Fibroblast of lung (primary cell): Measurements from ENCODE around the gene KIAA1217. TPM values are rescaled to one million over a fixed set of nuclear protein-coding genes. Genes with fewer than 3 reads are reported as not detected.

Source experiments
- DNase-seq, 2 donors: peaks; one replicate each; pipeline versions ENCODE4 v3.0.0 to v3.0.0-alpha.2; 2010; ENCODE audit warnings: low read depth in 2 of 2
- H2AFZ ChIP-seq: 2 replicates; pipeline ENCODE4 v1.5.1; 2012; ENCODE audit warnings: low read length, control low read depth, inconsistent platforms
- H3K27ac ChIP-seq: 2 replicates; pipeline ENCODE4 v1.5.1; 2011; ENCODE audit warnings: low read length, control low read depth; ENCODE audit not compliant: insufficient read depth
- H3K27me3 ChIP-seq: 2 replicates; pipeline ENCODE4 v1.5.1; 2011; ENCODE audit warnings: mild to moderate bottlenecking, low read length; ENCODE audit not compliant: control insufficient read depth, insufficient read depth
- H3K36me3 ChIP-seq: 2 replicates; pipeline ENCODE4 v1.5.1; 2011; ENCODE audit warnings: low read length; ENCODE audit not compliant: control insufficient read depth, insufficient read depth
- H3K4me1 ChIP-seq: 2 replicates; pipeline ENCODE4 v1.5.1; 2011; ENCODE audit warnings: low read length; ENCODE audit not compliant: control insufficient read depth, insufficient read depth; ENCODE audit errors: extremely low read depth
- H3K4me2 ChIP-seq: 2 replicates; pipeline ENCODE4 v1.5.1; 2011; ENCODE audit warnings: low read length, control low read depth; ENCODE audit not compliant: insufficient read depth; ENCODE audit errors: extremely low read depth
- H3K4me3 ChIP-seq, 4 experiments: fragments of 200-600 bp in 1 of 4; sonication (generic) in 1 of 4; replicated peaks in 1 of 4; 2 replicates each; pipeline ENCODE4 v1.5.1; 2011 to 2016; ENCODE audit warnings: low read length in 4 of 4, low read depth in 3 of 4, mild to moderate bottlenecking in 3 of 4, control low read depth in 2 of 4, inconsistent platforms in 1 of 4, mixed read lengths in 1 of 4; ENCODE audit not compliant: insufficient read depth in 1 of 4; ENCODE audit errors: control extremely low read depth in 1 of 4
- H3K79me2 ChIP-seq: 2 replicates; pipeline ENCODE4 v1.5.1; 2012; ENCODE audit warnings: mild to moderate bottlenecking, low read length, inconsistent platforms; ENCODE audit not compliant: control insufficient read depth, insufficient read depth
- H3K9ac ChIP-seq: 2 replicates; pipeline ENCODE4 v1.5.1; 2011; ENCODE audit warnings: mild to moderate bottlenecking, low read length, control low read depth; ENCODE audit not compliant: insufficient read depth
- H3K9me3 ChIP-seq: 2 replicates; pipeline ENCODE4 v1.5.1; 2012; ENCODE audit warnings: low read depth, low read length; ENCODE audit not compliant: control insufficient read depth, insufficient read depth
- H4K20me1 ChIP-seq: 2 replicates; pipeline ENCODE4 v1.5.1; 2011; ENCODE audit warnings: low read length; ENCODE audit not compliant: control insufficient read depth, insufficient read depth; ENCODE audit errors: extremely low read depth
- CTCF ChIP-seq, 2 donors: IDR thresholded peaks in 1 of 2; conservative IDR thresholded peaks in 1 of 2; 1 replicate in 1 of 2; 2 replicates in 1 of 2; pipeline ENCODE4 v1.5.1; 2011 to 2012; ENCODE audit warnings: low read length in 2 of 2, control low read depth in 1 of 2, inconsistent platforms in 1 of 2, low read depth in 1 of 2, mild to moderate bottlenecking in 1 of 2
- EZH2 ChIP-seq: IDR thresholded peaks from 2 replicates; pipeline ENCODE4 v1.5.1; 2012; ENCODE audit warnings: low read length, control low read depth, mild to moderate bottlenecking; ENCODE audit errors: missing control alignments
- polyA plus RNA-seq, 2 donors: library from polyadenylated mRNA; depleted of rRNA in 1 of 2; stranded (reverse) in 1 of 2; unstranded in 1 of 2; fragments of >200 nt; gene quantifications; 2 replicates each; pipeline ENCODE4 v1.2.1, GENCODE V29; 2011 to 2012; ENCODE audit warnings: missing spikeins in 1 of 2
- total RNA-seq: library from RNA; depleted of rRNA; stranded (reverse); fragments of >200 nt; gene quantifications from 2 replicates; pipeline ENCODE4 v1.2.1, GENCODE V29; 2014

The KIAA1217 gene
- total and polyA plus RNA-seq, 2 donors (not counting 1 experiment from before 2014, with no cell fraction given): 0.92 to 1.5 TPM

- DNase-seq: no peak
- Histone ChIP-seq H3K4me2 (no peak overlapping the region), H3K27me3 (no peaks in the 10 kb centered on the region), H3K4me1 (no peaks in the 10 kb centered on the region), H3K27ac (no peak overlapping the region), H3K9ac (no peak overlapping the region), H3K79me2 (no peaks in the 10 kb centered on the region), H3K36me3 (no peaks in the 10 kb centered on the region), H3K9me3 (no peaks in the 10 kb centered on the region), H3K4me3 (no peak overlapping the region), H4K20me1 (no peaks in the 10 kb centered on the region), H2AFZ (no peak overlapping the region)
- no peak for TF ChIP-seq EZH2
- no peak for TF ChIP-seq CTCF (conservative IDR thresholded peaks at IDR 0.05 in 1 of 2, IDR thresholded peaks at IDR 0.05 in 1 of 2; ENCODE audit: low read depth in 1 of 2, low read length in 2 of 2)
Measured at GRCh38 chr10:24311888-24312287, 103.0 kb downstream of the KIAA1217 start.

GRCh38 chr10:24313283-24313682 lies 104.3 kb downstream of the KIAA1217 start:
- H3K36me3 ChIP-seq: no peaks in the 10 kb centered on the region
- DNase-seq: no peak
- no peaks in the 10 kb centered on the region for H3K79me2 ChIP-seq
- H3K9ac ChIP-seq: no peak overlapping the region
- H3K27me3 ChIP-seq: no peaks in the 10 kb centered on the region
- no peak overlapping the region for H2AFZ ChIP-seq
- H3K4me1 ChIP-seq: no peaks in the 10 kb centered on the region
- H4K20me1 ChIP-seq: no peaks in the 10 kb centered on the region
- no peak overlapping the region for H3K27ac ChIP-seq
- H3K4me2 ChIP-seq: no peak overlapping the region
- H3K9me3 ChIP-seq: no peaks in the 10 kb centered on the region
- H3K4me3 ChIP-seq: no peak overlapping the region
- TF ChIP-seq CTCF (conservative IDR thresholded peaks at IDR 0.05 in 1 of 2, IDR thresholded peaks at IDR 0.05 in 1 of 2; ENCODE audit: low read depth in 1 of 2, low read length in 2 of 2) (no peak), EZH2 (no peak)

- no peaks in the 10 kb centered on the region for H3K36me3 ChIP-seq
- no peak overlapping the region for H2AFZ ChIP-seq
- no peak for DNase-seq
- H3K4me2 ChIP-seq: no peak overlapping the region
- no peaks in the 10 kb centered on the region for H4K20me1 ChIP-seq
- H3K4me3 ChIP-seq: no peak overlapping the region
- H3K4me1 ChIP-seq: no peaks in the 10 kb centered on the region
- no peaks in the 10 kb centered on the region for H3K9me3 ChIP-seq
- H3K79me2 ChIP-seq: no peaks in the 10 kb centered on the region
- H3K27ac ChIP-seq: no peak overlapping the region
- H3K27me3 ChIP-seq: no peaks in the 10 kb centered on the region
- H3K9ac ChIP-seq: no peak overlapping the region
- TF ChIP-seq EZH2: no peak
- TF ChIP-seq CTCF (conservative IDR thresholded peaks at IDR 0.05 in 1 of 2, IDR thresholded peaks at IDR 0.05 in 1 of 2; ENCODE audit: low read depth in 1 of 2, low read length in 2 of 2): no peak
Measured at GRCh38 chr10:24315211-24315610, 106.3 kb downstream of the KIAA1217 start.
